Measurements from ENCODE around the gene TOPBP1. TPM values are rescaled to one million over a fixed set of nuclear protein-coding genes. Genes with fewer than 3 reads are reported as not detected.

TOPBP1 gene
- total RNA-seq, 1 donor from 2014 or later: 49.9 TPM

- ChIA-PET CTCF (interaction anchor here (0.6 to 2.9 kb wide), 12 partner anchors 51 to 189 kb away, joined by 3 to 12 read pairs (median 3); no protein-coding TSS in a partner anchor), POLR2A (interaction anchor here (0.7 to 6.8 kb wide), 39 partner anchors 8 to 915 kb away, joined by 3 to 149 read pairs (median 7); partner anchors contain the start of genes ANAPC13, CEP63, NPHP3 and TOPBP1)
- intact Hi-C loops (cut with micrococcal nuclease): loop anchor here (1.0 to 10.0 kb wide), 12 partner anchors 50 to 1155 kb away; partner anchors contain the start of genes DNAJC13, NPHP3, SRPRB and UBA5
- Mint-ChIP-seq H3K9me3 (no peaks in the 10 kb centered on the region), H3K4me1 (peaks cover 74% of the 10 kb centered on the region), H3K36me3 (ENCODE audit: low read depth) (peaks cover 27% of the 10 kb centered on the region), H3K4me3 (peak overlapping the region; percentile 85), H3K27me3 (no peaks in the 10 kb centered on the region), H3K27ac (peak overlapping the region; percentile 99)
- TF ChIP-seq CTCF (IDR thresholded peaks at IDR 0.05): no peak
- no peak for DNase-seq
- ATAC-seq (ENCODE audit: low read depth): peak; percentile 10
Observed at GRCh38 chr3:133572158-133573053, 89.3 kb downstream of the TOPBP1 start.

DNA sequence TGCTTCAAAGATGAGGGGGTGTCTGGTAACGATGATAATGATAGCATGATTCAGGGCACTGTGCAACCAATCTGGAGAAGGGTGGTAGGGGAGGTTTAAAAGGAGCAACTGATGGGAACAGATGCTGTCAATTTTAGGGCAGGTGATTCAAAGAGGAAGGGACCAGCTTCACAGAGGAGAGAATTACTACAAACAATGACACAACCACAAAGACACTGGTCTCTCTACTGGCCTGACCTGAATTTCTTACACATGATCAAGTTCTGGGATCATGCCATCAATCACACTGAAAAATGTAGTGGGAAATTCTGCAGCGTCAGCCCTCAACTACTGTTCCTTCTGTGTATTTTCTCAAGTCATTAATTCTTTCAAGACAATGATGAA lies 90.8 kb downstream of the TOPBP1 start:
- H3K27me3 Mint-ChIP-seq: no peaks in the 10 kb centered on the region
- H3K9me3 Mint-ChIP-seq: no peaks in the 10 kb centered on the region
- ChIA-PET POLR2A (interaction anchor here (2.9 to 6.8 kb wide), 2 partner anchors 62 to 102 kb away, joined by 7 to 98 read pairs; no protein-coding TSS in a partner anchor), CTCF (no interaction called here)
- H3K36me3 Mint-ChIP-seq (ENCODE audit: low read depth): peaks cover 14% of the 10 kb centered on the region
- ATAC-seq (ENCODE audit: low read depth) (no peak), DNase-seq (no peak)
- intact Hi-C loops (cut with micrococcal nuclease): loop anchor here (5.0 to 10.0 kb wide), 2 partner anchors 49 to 906 kb away; partner anchors contain the start of gene UBA5
- H3K4me3 Mint-ChIP-seq: no peak overlapping the region
- peaks cover 71% of the 10 kb centered on the region for H3K4me1 Mint-ChIP-seq
- no peak for TF ChIP-seq CTCF (IDR thresholded peaks at IDR 0.05)
- peak overlapping the region; percentile 59 for H3K27ac Mint-ChIP-seq

DNA sequence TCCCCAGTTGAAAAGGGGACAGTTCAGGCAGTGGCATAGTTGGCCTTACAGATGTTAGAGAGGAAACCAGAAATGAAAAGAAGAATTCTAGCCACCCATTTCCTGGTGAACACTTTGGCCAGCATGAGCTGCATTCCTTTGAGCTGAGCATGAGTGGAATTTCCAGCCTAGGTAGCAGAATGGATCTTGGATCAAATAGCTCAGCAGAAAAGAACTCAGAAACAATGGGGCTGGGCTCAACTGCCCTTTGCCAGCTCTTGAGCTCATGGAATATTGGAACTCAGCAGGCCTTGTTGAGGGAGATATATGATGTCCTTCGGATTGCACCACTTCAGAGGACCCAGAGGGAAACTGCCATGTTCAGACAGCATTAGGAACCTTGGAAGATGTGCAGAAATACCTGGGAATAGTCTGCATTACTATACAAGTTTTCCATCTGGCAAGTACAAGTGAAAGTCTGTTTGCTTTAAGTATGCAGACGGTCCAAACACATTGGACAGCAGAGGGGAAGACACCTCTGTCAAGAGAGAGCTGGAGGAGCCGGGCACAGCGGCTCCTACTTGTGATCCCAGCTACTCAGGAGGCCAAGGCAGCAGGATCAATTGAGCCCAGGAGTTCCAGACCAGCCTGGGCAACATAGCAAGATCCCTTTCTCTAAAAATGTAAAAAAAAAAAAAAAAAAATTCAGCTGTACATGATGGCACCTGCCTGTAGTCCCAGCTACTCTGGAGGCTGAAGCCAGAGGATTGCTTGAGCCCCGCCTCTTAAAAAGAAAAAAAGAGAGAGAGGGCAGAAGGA lies 91.4 kb downstream of the TOPBP1 start:
- ATAC-seq (ENCODE audit: low read depth) (no peak), DNase-seq (no peak)
- Mint-ChIP-seq H3K4me1 (peaks cover 66% of the 10 kb centered on the region), H3K36me3 (ENCODE audit: low read depth) (peaks cover 10% of the 10 kb centered on the region), H3K9me3 (no peaks in the 10 kb centered on the region), H3K27ac (peak overlapping the region; percentile 72), H3K27me3 (no peaks in the 10 kb centered on the region), H3K4me3 (no peak overlapping the region)
- ChIA-PET POLR2A (interaction anchor here (0.6 to 6.8 kb wide), 2 partner anchors 102 to 1156 kb away, joined by 3 to 98 read pairs; no protein-coding TSS in a partner anchor), CTCF (no interaction called here)
- no peak for TF ChIP-seq CTCF (IDR thresholded peaks at IDR 0.05)
- intact Hi-C loops (cut with micrococcal nuclease): loop anchor here (5.0 to 10.0 kb wide), 2 partner anchors 48 to 906 kb away; partner anchors contain the start of gene UBA5

DNA sequence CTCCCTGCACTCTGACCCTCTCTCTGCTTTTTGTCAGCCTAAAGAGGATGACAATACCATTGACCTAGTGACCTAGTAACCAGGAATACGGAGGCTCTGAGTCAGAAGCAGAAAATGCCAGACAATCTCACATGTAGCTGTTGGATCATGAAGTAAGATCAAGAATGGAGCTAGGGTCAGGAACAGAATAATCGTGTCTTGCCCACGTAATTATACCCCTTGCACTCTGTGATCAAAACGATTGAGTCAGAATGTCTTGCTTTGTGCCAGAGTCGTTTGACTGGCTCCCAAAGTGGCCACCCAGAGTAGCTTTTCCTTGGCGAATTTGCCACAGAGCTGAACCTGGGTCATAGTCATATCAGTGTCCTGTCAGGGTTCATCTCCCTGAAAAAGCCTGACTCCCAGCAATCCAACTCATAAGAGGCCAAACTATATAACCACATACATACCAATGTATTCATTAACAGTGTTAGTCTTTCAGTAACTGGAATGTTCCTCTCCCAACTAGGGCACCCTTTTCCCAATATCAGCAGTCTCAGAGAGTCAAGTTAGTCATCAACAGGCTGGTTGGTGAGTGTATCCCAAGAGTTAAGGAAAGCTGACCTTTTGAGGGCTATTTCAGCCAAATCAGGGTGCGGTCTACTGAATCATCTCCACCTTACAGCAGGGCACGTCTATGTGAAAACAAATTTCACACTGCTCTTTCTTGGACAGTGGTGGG lies 93.3 kb downstream of the TOPBP1 start:
- no peaks in the 10 kb centered on the region for H3K36me3 Mint-ChIP-seq (ENCODE audit: low read depth)
- intact Hi-C loops (cut with micrococcal nuclease): no loop called here
- H3K27ac Mint-ChIP-seq: no peak overlapping the region
- no peaks in the 10 kb centered on the region for H3K27me3 Mint-ChIP-seq
- DNase-seq (no peak), ATAC-seq (ENCODE audit: low read depth) (no peak)
- no peak for TF ChIP-seq CTCF (IDR thresholded peaks at IDR 0.05)
- peaks cover 57% of the 10 kb centered on the region for H3K4me1 Mint-ChIP-seq
- ChIA-PET CTCF (interaction anchor here (0.7 kb wide), 1 partner anchor 10 kb away, joined by 3 read pairs; no protein-coding TSS in a partner anchor), POLR2A (no interaction called here)
- H3K4me3 Mint-ChIP-seq: no peak overlapping the region
- no peaks in the 10 kb centered on the region for H3K9me3 Mint-ChIP-seq

Measured in activated B cell treated with CpG ODN at 0.5 μM for 24 hours (primary cell).